ENCODE results near the gene PPP1R13B. TPM values are rescaled to one million over a fixed set of nuclear protein-coding genes. Genes with fewer than 3 reads are reported as not detected.

Gene PPP1R13B
- total and polyA plus RNA-seq, 2 donors from 2014 or later: 15.1 to 69.4 TPM

- no peak overlapping the region for H3K27ac ChIP-seq (ENCODE audit: low read depth in 2 of 2, low read length in 2 of 2)
These were observed 143.7 kb downstream of the PPP1R13B start for GRCh38 chr14:103703433-103704385.

GRCh38 chr14:103702497-103703432 is 144.6 kb downstream of the PPP1R13B start:
- no peak for FAIRE-seq
- no peak for TF ChIP-seq CTCF (IDR thresholded peaks at IDR 0.05; ENCODE audit: borderline replicate concordance, extremely low read depth, insufficient read depth)
- DNase-seq: no peak
- H3K9ac ChIP-seq (ENCODE audit: low read length in 3 of 3): no peak overlapping the region
- H3K36me3 ChIP-seq (ENCODE audit: control insufficient read depth in 2 of 3, insufficient read depth in 3 of 3, low read length in 3 of 3): peaks cover 0 to 16% (median 2%) of the 10 kb centered on the region in 3 donors
- intact Hi-C loops (cut with DNase I): no loop called here
- H3K27ac ChIP-seq (ENCODE audit: low read depth in 2 of 2, low read length in 2 of 2): no peak overlapping the region
- no peak overlapping the region for H3K4me3 ChIP-seq (ENCODE audit: low read length in 3 of 3)
- H3K9me3 ChIP-seq (ENCODE audit: control insufficient read depth in 2 of 3, insufficient read depth in 1 of 3, low read length in 3 of 3): no peaks in the 10 kb centered on the region
- no peaks in the 10 kb centered on the region for H3K27me3 ChIP-seq (ENCODE audit: control insufficient read depth, insufficient read depth, low read length)
- peaks cover 0 to 15% (median 0%) of the 10 kb centered on the region in 3 donors for H3K4me1 ChIP-seq (ENCODE audit: control insufficient read depth in 2 of 3, insufficient read depth in 2 of 3, low read depth in 1 of 3, low read length in 3 of 3)

More at GRCh38 chr14:103703433-103704385, 143.7 kb downstream of the PPP1R13B start:
- TF ChIP-seq CTCF (IDR thresholded peaks at IDR 0.05; ENCODE audit: borderline replicate concordance, extremely low read depth, insufficient read depth): no peak
- FAIRE-seq (no peak), DNase-seq (no peak)
- H3K9ac ChIP-seq (ENCODE audit: low read length in 3 of 3): no peak overlapping the region
- intact Hi-C loops (cut with DNase I): no loop called here
- H3K9me3 ChIP-seq (ENCODE audit: control insufficient read depth in 2 of 3, insufficient read depth in 1 of 3, low read length in 3 of 3): no peaks in the 10 kb centered on the region
- H3K4me1 ChIP-seq (ENCODE audit: control insufficient read depth in 2 of 3, insufficient read depth in 2 of 3, low read depth in 1 of 3, low read length in 3 of 3): peaks cover 0 to 15% (median 0%) of the 10 kb centered on the region in 3 donors
- no peak overlapping the region for H3K4me3 ChIP-seq (ENCODE audit: low read length in 3 of 3)
- H3K27me3 ChIP-seq (ENCODE audit: control insufficient read depth, insufficient read depth, low read length): no peaks in the 10 kb centered on the region
- H3K36me3 ChIP-seq (ENCODE audit: control insufficient read depth in 2 of 3, insufficient read depth in 3 of 3, low read length in 3 of 3): peaks cover 0 to 16% (median 2%) of the 10 kb centered on the region in 3 donors

- DNase-seq (no peak), FAIRE-seq (no peak)
- Histone ChIP-seq H3K4me3 (ENCODE audit: low read length in 3 of 3) (no peak overlapping the region), H3K9ac (ENCODE audit: low read length in 3 of 3) (no peak overlapping the region), H3K4me1 (ENCODE audit: control insufficient read depth in 2 of 3, insufficient read depth in 2 of 3, low read depth in 1 of 3, low read length in 3 of 3) (peaks cover 0 to 18% (median 4%) of the 10 kb centered on the region in 3 donors), H3K27ac (ENCODE audit: low read depth in 2 of 2, low read length in 2 of 2) (no peak overlapping the region), H3K27me3 (ENCODE audit: control insufficient read depth, insufficient read depth, low read length) (no peaks in the 10 kb centered on the region), H3K9me3 (ENCODE audit: control insufficient read depth in 2 of 3, insufficient read depth in 1 of 3, low read length in 3 of 3) (no peaks in the 10 kb centered on the region), H3K36me3 (ENCODE audit: control insufficient read depth in 2 of 3, insufficient read depth in 3 of 3, low read length in 3 of 3) (peaks cover 0 to 16% (median 5%) of the 10 kb centered on the region in 3 donors)
- intact Hi-C loops (cut with DNase I): no loop called here
- no peak for TF ChIP-seq CTCF (IDR thresholded peaks at IDR 0.05; ENCODE audit: borderline replicate concordance, extremely low read depth, insufficient read depth)
These were observed 145.3 kb downstream of the PPP1R13B start for GRCh38 chr14:103702095-103702494.
